NB4 (cell line): ENCODE results near the gene MICALL1.

ENCODE experiments used
- DNase-seq: peaks from one replicate; pipeline ENCODE4 v3.0.0; 2010; ENCODE audit warnings: low read depth
- H3K4me3 ChIP-seq: one replicate; pipeline ENCODE4 v1.5.1; 2011; ENCODE audit warnings: mild to moderate bottlenecking, low read depth, low read length, moderate library complexity
- CTCF ChIP-seq: IDR thresholded peaks from one replicate; pipeline ENCODE4 v1.5.1; 2012; ENCODE audit warnings: low read depth, low read length
- MAX ChIP-seq: IDR thresholded peaks from 2 replicates; pipeline ENCODE4 v1.6.1; 2011; ENCODE audit warnings: low read depth, low read length
- MYC ChIP-seq: IDR thresholded peaks from 2 replicates; pipeline ENCODE4 v1.6.1; 2011; ENCODE audit warnings: low read depth, low read length
- POLR2A ChIP-seq: IDR thresholded peaks from 2 replicates; pipeline ENCODE4 v1.6.1; 2011; ENCODE audit warnings: mild to moderate bottlenecking; ENCODE audit not compliant: insufficient read length; ENCODE audit errors: extremely low read depth

MICALL1 gene

DNA sequence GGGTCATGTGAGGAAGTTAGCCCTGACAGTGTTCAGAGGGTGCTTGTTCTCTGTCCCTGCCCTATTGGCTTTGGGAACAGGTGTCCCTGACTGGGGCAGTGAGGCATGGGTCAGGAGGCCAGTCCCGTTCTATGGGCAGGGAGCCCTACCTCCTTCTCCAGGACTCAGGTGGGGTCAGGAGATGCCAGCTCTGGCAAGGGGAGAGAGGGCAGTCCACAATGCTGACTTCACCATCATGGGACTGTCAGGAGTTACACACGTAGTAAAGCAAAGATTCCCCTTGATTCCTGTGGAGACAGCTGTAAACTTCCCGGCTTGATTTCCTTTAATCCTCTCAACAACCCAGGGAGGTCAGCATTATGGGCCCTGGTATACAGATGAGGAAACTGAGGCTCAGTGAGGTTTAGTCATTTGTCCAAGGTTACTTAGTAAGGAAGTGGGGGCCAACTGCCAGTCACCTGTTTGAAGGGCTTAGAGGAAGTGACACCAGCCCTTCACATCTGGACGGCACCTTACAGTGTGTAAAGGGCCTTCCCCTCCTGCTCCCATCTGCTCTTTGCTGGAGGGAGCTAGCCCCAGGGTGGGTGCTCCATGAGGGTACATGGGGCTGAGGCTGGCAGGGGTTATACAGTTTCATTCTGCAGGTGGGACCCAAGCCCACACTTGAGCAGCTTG, 11.9 kb downstream of the MICALL1 start:
- DNase-seq, result no peak
- no peak for TF ChIP-seq POLR2A
- no peak for TF ChIP-seq MYC
- no peak for TF ChIP-seq CTCF
- TF ChIP-seq MAX, result no peak
- H3K4me3 ChIP-seq, result no peak overlapping the region

- no peak for TF ChIP-seq CTCF
- no peak for TF ChIP-seq MYC
- TF ChIP-seq MAX, result no peak
- no peak for TF ChIP-seq POLR2A
- no peak overlapping the region for H3K4me3 ChIP-seq
- no peak for DNase-seq
Observed at GRCh38 chr22:37918580-37919270, 12.6 kb downstream of the MICALL1 start.

GRCh38 chr22:37920126-37920525, 14.0 kb downstream of the MICALL1 start:
- H3K4me3 ChIP-seq, result no peak overlapping the region
- DNase-seq, result no peak
- TF ChIP-seq MAX (no peak), POLR2A (no peak), CTCF (no peak), MYC (no peak)

GRCh38 chr22:37922191-37922590, 16.1 kb downstream of the MICALL1 start:
- TF ChIP-seq MAX (no peak), POLR2A (no peak), MYC (no peak), CTCF (no peak)
- H3K4me3 ChIP-seq, result no peak overlapping the region
- DNase-seq, result no peak

DNA sequence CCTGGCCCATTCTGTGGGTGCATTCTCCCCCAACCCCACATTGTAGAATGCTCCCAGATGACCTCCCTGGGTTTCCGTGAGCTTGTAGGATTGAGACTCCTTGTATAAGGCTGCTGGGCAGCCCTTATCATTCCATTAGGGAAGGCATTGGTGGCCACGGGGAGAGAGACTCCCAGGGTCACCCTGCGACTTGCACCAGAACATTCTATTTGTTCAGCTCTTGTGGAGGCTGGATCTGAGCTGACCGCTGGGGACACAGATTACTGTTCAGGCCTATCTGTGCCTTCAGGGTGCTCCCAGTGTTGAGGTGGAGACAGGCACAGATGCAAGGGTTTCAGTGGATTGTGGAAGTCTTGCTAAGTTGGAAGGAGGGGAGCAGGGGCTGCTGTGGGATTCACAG, 17.8 kb downstream of the MICALL1 start:
- no peak for TF ChIP-seq MAX
- no peak for TF ChIP-seq CTCF
- no peak for TF ChIP-seq POLR2A
- TF ChIP-seq MYC, result no peak
- no peak for DNase-seq
- H3K4me3 ChIP-seq, result no peak overlapping the region
